Neutrophil (primary cell): ENCODE data around the gene ASXL1.

ENCODE experiments used
- H3K27ac ChIP-seq: fragments of 200-600 bp; sonication (generic); 2 replicates; pipeline ENCODE4 v1.5.1; 2016; ENCODE audit warnings: mild to moderate bottlenecking, moderate library complexity
- H3K27me3 ChIP-seq: fragments of 200-600 bp; sonication (generic); 2 replicates; pipeline ENCODE4 v1.6.0; 2016; ENCODE audit warnings: mild to moderate bottlenecking
- H3K36me3 ChIP-seq: fragments of 200-600 bp; sonication (generic); 2 replicates; pipeline ENCODE4 v1.5.1; 2017
- H3K4me1 ChIP-seq, 2 experiments: fragments of 200-600 bp in 1 of 2; sonication (generic) in 1 of 2; 1 replicate in 1 of 2; 2 replicates in 1 of 2; pipeline versions ENCODE4 v1.5.1 to v1.6.1; 2013 to 2016; ENCODE audit warnings: low read depth in 1 of 2, low read length in 1 of 2, mild to moderate bottlenecking in 1 of 2, moderate library complexity in 1 of 2; ENCODE audit not compliant: control insufficient read depth in 1 of 2, insufficient read depth in 1 of 2
- H3K4me3 ChIP-seq, 2 experiments: fragments of 200-600 bp in 1 of 2; sonication (generic) in 1 of 2; 1 replicate in 1 of 2; 2 replicates in 1 of 2; pipeline ENCODE4 v1.5.1; 2013 to 2016; ENCODE audit warnings: low read depth in 1 of 2, low read length in 1 of 2, mild to moderate bottlenecking in 1 of 2, moderate library complexity in 1 of 2
- H3K9me3 ChIP-seq: fragments of 200-600 bp; sonication (generic); 2 replicates; pipeline ENCODE4 v1.5.1; 2016
- CTCF ChIP-seq: fragments of 200-600 bp; sonication (generic); IDR thresholded peaks from 2 replicates; pipeline ENCODE4 v1.5.1; 2016; ENCODE audit warnings: antibody characterized with exemption

ASXL1 gene

GRCh38 chr20:32359633-32360332 lies 1.7 kb downstream of the ASXL1 start:
- Histone ChIP-seq H3K27ac (peak overlapping the region; percentile 99), H3K4me3 (peak overlapping the region; percentile 68 to 94), H3K27me3 (no peaks in the 10 kb centered on the region), H3K4me1 (peaks cover 21 to 24% of the 10 kb centered on the region in 2 experiments), H3K36me3 (no peaks in the 10 kb centered on the region), H3K9me3 (no peaks in the 10 kb centered on the region)
- TF ChIP-seq CTCF, result no peak

DNA sequence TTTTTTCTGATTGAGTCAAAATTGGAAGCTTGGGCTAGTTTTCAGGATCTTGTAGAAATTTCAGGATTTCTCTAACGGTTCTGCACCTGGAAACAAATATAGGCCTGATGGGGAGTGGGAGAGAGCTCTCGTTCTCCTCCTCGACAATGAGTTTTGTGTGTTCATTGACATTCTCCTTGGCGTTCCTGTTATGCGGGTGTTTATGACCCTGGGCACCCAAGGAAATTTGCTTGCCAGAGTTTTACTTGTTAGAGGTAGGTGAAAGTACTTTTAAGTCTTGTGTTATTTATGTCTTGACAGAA lies 2.2 kb downstream of the ASXL1 start:
- TF ChIP-seq CTCF, result no peak
- peak overlapping the region; percentile 99 for H3K27ac ChIP-seq
- H3K27me3 ChIP-seq, result no peaks in the 10 kb centered on the region
- peaks cover 21 to 24% of the 10 kb centered on the region in 2 experiments for H3K4me1 ChIP-seq
- no peaks in the 10 kb centered on the region for H3K9me3 ChIP-seq
- no peak overlapping the region for H3K4me3 ChIP-seq
- H3K36me3 ChIP-seq, result no peaks in the 10 kb centered on the region

GRCh38 chr20:32362901-32363364 lies 4.8 kb downstream of the ASXL1 start:
- H3K27ac ChIP-seq, result no peak overlapping the region
- no peak overlapping the region for H3K4me3 ChIP-seq
- no peaks in the 10 kb centered on the region for H3K27me3 ChIP-seq
- no peaks in the 10 kb centered on the region for H3K9me3 ChIP-seq
- peaks cover 9 to 10% of the 10 kb centered on the region in 2 experiments for H3K4me1 ChIP-seq
- H3K36me3 ChIP-seq, result no peaks in the 10 kb centered on the region
- no peak for TF ChIP-seq CTCF

GRCh38 chr20:32363492-32363891 lies 5.4 kb downstream of the ASXL1 start:
- no peak overlapping the region for H3K27ac ChIP-seq
- no peaks in the 10 kb centered on the region for H3K27me3 ChIP-seq
- TF ChIP-seq CTCF, result no peak
- no peaks in the 10 kb centered on the region for H3K36me3 ChIP-seq
- no peak overlapping the region for H3K4me3 ChIP-seq
- peaks cover 9% of the 10 kb centered on the region in 2 experiments for H3K4me1 ChIP-seq
- no peaks in the 10 kb centered on the region for H3K9me3 ChIP-seq

- Histone ChIP-seq H3K27ac (no peak overlapping the region), H3K4me1 (peaks cover under 1% of the 10 kb centered on the region in 2 experiments), H3K4me3 (no peak overlapping the region), H3K27me3 (no peaks in the 10 kb centered on the region), H3K36me3 (peaks cover 7% of the 10 kb centered on the region), H3K9me3 (no peaks in the 10 kb centered on the region)
- TF ChIP-seq CTCF, result no peak
These were observed 6.5 kb downstream of the ASXL1 start for GRCh38 chr20:32364554-32365208.
